NCI-H2029 (cell line): ENCODE data around the gene OR11A1.

ENCODE experiments used
- DNase-seq: peaks from one replicate; lab custom pipeline; 2025; lab: John Stamatoyannopoulos, UW

OR11A1 gene

GRCh38 chr6:29388533-29388932, 68.3 kb downstream of the OR11A1 start:
- no peak for DNase-seq

DNA sequence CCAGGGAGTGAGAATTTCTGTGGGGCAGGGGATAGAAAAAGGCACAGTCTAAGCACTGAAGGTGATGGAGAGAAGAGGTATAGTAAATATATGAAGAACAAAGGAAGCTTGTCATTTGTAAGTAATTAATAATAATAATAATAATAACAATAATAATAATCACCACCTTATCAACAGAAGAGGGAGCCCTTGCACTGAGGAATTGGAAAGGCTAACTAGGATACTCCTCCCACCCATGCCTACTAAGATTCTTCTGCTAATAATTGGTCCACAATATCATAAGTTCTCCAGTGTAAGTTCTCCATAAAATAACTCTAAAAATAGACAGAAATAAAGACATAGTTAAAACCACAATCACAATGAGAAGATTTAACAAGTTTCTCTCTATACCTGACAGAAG, 80.9 kb downstream of the OR11A1 start:
- no peak for DNase-seq
